Measurements from ENCODE around the gene CAMTA1. TPM values are rescaled to one million over a fixed set of nuclear protein-coding genes. Genes with fewer than 3 reads are reported as not detected.

Gene CAMTA1
- total and polyA plus RNA-seq, 9 of the 15 experiments (the other 6 are each of a cell fraction or from before 2014, with no cell fraction given): 43.9 to 161 (median 65.9) TPM

GRCh38 chr1:7473223-7474142, 688.2 kb downstream of the CAMTA1 start (continued):
- no peak for TF ChIP-seq ZBTB26 (CRISPR knock-in tag; IDR thresholded peaks at IDR 0.05)
- TF ChIP-seq ZNF146 (CRISPR knock-in tag; IDR thresholded peaks at IDR 0.05; ENCODE audit: unreplicated experiment): no peak
- TF ChIP-seq ZNF354B (CRISPR knock-in tag; IDR thresholded peaks at IDR 0.05): no peak

DNA sequence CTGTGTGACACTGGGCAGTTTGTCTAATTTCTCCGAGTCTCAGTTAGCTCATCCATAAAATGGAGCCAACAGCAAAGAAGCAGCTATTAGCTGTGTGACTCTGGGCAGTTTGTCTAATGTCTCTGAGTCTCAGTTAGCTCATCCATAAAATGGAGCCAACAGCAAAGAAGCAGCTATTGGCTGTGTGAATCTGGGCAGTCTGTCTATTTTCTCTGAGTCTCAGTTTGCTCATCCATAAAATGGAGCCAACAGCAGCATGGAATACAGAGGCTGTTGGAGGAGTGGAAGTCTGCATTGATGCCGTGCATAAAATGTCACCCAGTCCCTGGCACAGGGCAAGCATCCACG, 688.9 kb downstream of the CAMTA1 start:
- FAIRE-seq (no peak), ATAC-seq (no peak), DNase-seq (ENCODE audit: extremely low read depth in 1 of 4, low spot score in 3 of 4) (no peak)
- H3K4me3 ChIP-seq: no peak overlapping the region
- no peak overlapping the region for H3K4me2 ChIP-seq (ENCODE audit: insufficient read depth, low read length)
- no TSS peak for BruUV-seq (replicated peaks)
- WGBS (ENCODE audit: insufficient coverage, low coverage, missing lambda C conversion rate): 4% methylated on average over 3 of the region's 3 CpGs
- peaks cover 25 to 94% of the 10 kb centered on the region in 2 experiments for H3K27me3 ChIP-seq (ENCODE audit: control insufficient read depth in 2 of 2, insufficient read depth in 2 of 2, low read length in 2 of 2)
- H3K36me3 ChIP-seq (ENCODE audit: control insufficient read depth, insufficient read depth, low read length): no peaks in the 10 kb centered on the region
- in situ Hi-C loops (cut with MboI) (no loop called here), intact Hi-C loops (cut with micrococcal nuclease) (no loop called here)
- H3K79me2 ChIP-seq (ENCODE audit: control insufficient read depth, insufficient read depth, low read length): no peaks in the 10 kb centered on the region
- no peaks in the 10 kb centered on the region for H3K9me1 ChIP-seq (ENCODE audit: control insufficient read depth, insufficient read depth, low read length)
- H4K20me1 ChIP-seq (replicated peaks; ENCODE audit: control insufficient read depth, insufficient read depth, low read length): peaks cover 30% of the 10 kb centered on the region
- no peak overlapping the region for H3K27ac ChIP-seq (ENCODE audit: extremely low read depth, low read depth, low read length)
- ChIA-PET POLR2A (interaction anchor here (1.3 kb wide), 2 partner anchors 12 to 23 kb away, joined by 3 to 6 read pairs; no protein-coding TSS in a partner anchor), CTCF (ENCODE audit: low intra/inter-chr PET ratio) (no interaction called here)
- H2AFZ ChIP-seq (ENCODE audit: low read depth, low read length): no peak overlapping the region
- H3K4me1 ChIP-seq (replicated peaks in 1 of 2; ENCODE audit: control insufficient read depth in 2 of 2, insufficient read depth in 2 of 2, low read length in 2 of 2): no peaks in the 10 kb centered on the region
- no peak overlapping the region for H3K9ac ChIP-seq (ENCODE audit: insufficient read depth in 1 of 2, low read depth in 2 of 2, low read length in 2 of 2)
- TF ChIP-seq SMARCA5 (IDR thresholded peaks at IDR 0.05) (0 out of 2 replicates have a peak, but pooled peaks have one; percentile 43), NFIX (CRISPR knock-in tag; IDR thresholded peaks at IDR 0.05; ENCODE audit: low read depth) (no peak), BCOR (IDR thresholded peaks at IDR 0.05) (peak; percentile 62), ADNP (tag; IDR thresholded peaks at IDR 0.05) (peak; percentile 68), RBM25 (IDR thresholded peaks at IDR 0.05; ENCODE audit: low read depth, low read length, severe bottlenecking) (peak; percentile 62)
- no peaks in the 10 kb centered on the region for H3K9me3 ChIP-seq (replicated peaks; ENCODE audit: control insufficient read depth, insufficient read depth, low read depth, low read length)
